Urinary bladder (tissue), 4 donors: Measurements from ENCODE around the gene FAM181A. TPM values are rescaled to one million over a fixed set of nuclear protein-coding genes. Genes with fewer than 3 reads are reported as not detected.

Source experiments
- DNase-seq: peaks from one replicate; pipeline ENCODE4 v3.0.0-alpha.2; 2015; ENCODE audit errors: extremely low spot score
- H3K27ac ChIP-seq: one replicate; pipeline ENCODE4 v1.5.1; 2013; ENCODE audit warnings: low read depth, mild to moderate bottlenecking, moderate library complexity
- H3K36me3 ChIP-seq: one replicate; pipeline ENCODE4 v1.6.1; 2013; ENCODE audit warnings: mild to moderate bottlenecking, moderate library complexity; ENCODE audit not compliant: insufficient read depth
- H3K4me1 ChIP-seq: one replicate; pipeline ENCODE4 v1.6.1; 2013; ENCODE audit warnings: mild to moderate bottlenecking, moderate library complexity; ENCODE audit not compliant: insufficient read depth
- H3K4me3 ChIP-seq: one replicate; pipeline ENCODE4 v1.5.1; 2013; ENCODE audit warnings: low read depth, low read length
- WGBS: extraction: QIAGEN DNeasy Blood & Tissue Kit; methylation state at CpG from one replicate; pipeline ENCODE4 v1.1.7; 2013; 5-methylcytosine and 5-hydroxymethylcytosine counted together
- polyA plus RNA-seq: library from polyadenylated mRNA; stranded (reverse); fragments of 200-250 nt; gene quantifications from one replicate; pipeline ENCODE4 v1.2.3, GENCODE V29; 2013
- total RNA-seq: library from RNA; depleted of rRNA; stranded (reverse); fragments of >200 nt; gene quantifications from one replicate; pipeline ENCODE4 v1.2.3, GENCODE V29; 2014
- donor health status: healthy with polysubstance abuse.
- donor health status: healthy.

The FAM181A gene
- total and polyA plus RNA-seq, 2 donors, result not detected

DNA sequence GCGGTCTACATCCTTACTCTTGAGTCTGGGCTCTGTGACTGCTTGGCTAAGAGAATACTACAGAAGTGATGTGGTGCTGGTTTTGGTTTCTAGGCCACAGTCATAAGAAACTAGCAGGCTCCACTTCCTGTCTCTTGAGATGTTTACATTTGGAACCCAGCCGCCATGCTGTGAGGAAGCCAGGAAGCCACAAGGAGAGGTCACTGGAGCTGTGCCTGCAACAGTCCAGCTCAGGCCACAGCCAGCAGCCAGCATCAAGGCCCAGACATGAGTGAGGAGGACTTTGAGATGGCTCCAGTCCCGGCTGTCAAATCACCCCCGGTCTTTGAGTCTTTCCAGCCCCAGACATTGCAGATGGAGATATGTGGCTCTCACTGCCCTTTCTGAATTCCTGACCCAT lies 12.9 kb upstream of the FAM181A start:
- H3K4me1 ChIP-seq, result no peaks in the 10 kb centered on the region
- no peak overlapping the region for H3K27ac ChIP-seq
- no peak overlapping the region for H3K4me3 ChIP-seq
- H3K36me3 ChIP-seq, result no peaks in the 10 kb centered on the region
- DNase-seq, result no peak
- 89% methylated on average over 4 of the region's 4 CpGs for WGBS

DNA sequence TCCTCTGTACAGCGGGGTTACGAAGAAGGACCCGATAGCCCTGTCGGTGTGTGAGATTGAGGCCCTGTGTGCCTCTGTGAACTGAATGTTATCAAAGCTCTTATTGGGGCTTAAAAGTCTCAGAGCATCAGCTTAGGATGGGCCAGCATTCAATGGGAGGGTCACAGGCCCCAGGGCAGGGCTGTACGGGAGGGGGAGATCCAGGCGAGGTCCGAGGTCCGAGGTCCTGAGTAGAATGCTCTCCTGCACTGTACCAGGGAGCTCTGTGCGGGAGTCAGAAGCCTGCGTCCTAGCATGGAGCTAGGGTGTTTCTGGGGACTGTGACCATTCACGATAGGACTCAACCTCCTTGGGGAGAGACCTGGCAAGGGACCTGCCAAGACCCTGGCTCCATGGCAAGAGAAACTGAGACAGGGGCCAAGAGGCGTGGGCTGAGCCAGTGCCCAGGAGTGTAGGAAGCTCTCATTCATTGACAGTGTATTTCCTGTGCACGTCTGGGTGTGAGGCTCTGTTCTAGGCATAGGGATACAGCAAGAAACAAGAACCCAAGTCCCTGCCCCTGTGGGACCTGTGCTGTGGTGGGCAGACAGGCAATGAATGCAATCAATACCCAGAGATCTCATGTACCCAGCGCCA lies 12.0 kb upstream of the FAM181A start:
- Histone ChIP-seq H3K4me1 (no peaks in the 10 kb centered on the region), H3K27ac (no peak overlapping the region), H3K36me3 (no peaks in the 10 kb centered on the region), H3K4me3 (no peak overlapping the region)
- DNase-seq, result no peak
- WGBS, result 85% methylated on average over 14 of the region's 14 CpGs

DNA sequence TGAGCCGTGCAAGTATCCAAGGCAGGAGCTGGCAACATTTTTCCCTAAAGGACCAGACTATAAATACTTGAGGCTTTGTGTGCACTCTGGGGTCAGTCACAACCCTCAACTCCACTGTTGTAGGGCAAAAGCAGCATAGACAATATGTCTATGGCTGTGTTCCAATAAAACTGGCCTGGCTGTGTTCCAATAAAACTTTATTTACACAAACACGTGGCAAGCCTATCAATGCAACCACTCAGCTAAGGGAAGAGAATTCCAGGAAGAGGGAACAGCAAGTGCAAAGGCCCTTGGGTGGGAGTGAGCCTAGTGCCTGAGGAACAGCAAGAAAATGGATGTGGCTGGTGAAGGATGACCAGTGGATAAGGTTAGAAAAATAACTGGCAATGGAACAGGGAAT lies 11.3 kb upstream of the FAM181A start:
- Histone ChIP-seq H3K4me1 (no peaks in the 10 kb centered on the region), H3K36me3 (no peaks in the 10 kb centered on the region), H3K4me3 (no peak overlapping the region), H3K27ac (no peak overlapping the region)
- DNase-seq, result no peak
- 23% methylated on average over 2 of the region's 2 CpGs for WGBS

DNA sequence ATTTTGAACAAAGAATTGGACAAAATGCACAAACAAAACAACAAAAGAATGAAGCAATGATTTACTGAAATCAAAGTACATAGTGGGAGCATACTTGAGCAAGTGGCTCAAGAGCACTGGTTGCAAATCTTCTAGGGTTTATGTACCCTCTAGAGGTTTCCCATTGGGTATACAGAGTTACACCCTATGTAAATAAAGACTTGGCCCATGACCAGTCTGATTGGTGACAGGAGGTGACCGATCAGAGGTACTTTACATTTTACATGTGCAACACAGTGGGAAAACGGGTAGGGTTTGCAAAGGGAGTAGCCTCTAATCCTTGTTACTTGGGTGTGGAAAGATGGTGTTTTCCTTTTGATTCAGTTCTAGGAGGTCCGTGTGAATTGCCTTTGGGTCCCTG lies 10.6 kb upstream of the FAM181A start:
- no peaks in the 10 kb centered on the region for H3K36me3 ChIP-seq
- no peaks in the 10 kb centered on the region for H3K4me1 ChIP-seq
- no peak overlapping the region for H3K4me3 ChIP-seq
- 51% methylated on average over 3 of the region's 3 CpGs for WGBS
- no peak overlapping the region for H3K27ac ChIP-seq
- no peak for DNase-seq

DNA sequence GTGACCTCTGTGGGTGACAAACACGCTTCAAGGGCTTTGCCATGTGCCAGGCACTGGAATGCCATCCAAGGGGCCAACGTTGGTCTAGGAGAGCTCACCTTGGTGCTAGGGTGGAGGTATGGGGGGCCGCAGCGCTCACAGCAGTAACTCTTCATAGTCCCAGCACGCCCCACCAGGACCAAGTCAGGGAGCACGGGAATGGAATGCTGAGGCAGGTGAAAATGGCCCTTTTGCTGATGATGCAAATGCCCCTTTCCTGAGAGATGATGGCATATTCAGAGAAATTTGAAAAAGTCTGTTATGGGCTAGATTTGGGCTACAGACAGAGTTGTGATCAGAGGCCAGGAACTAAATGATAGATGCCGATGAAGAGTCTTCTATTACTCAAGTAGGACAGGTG lies 10.0 kb upstream of the FAM181A start:
- H3K36me3 ChIP-seq, result no peaks in the 10 kb centered on the region
- no peak for DNase-seq
- no peak overlapping the region for H3K4me3 ChIP-seq
- WGBS, result 86% methylated on average over 7 of the region's 7 CpGs
- H3K27ac ChIP-seq, result no peak overlapping the region
- H3K4me1 ChIP-seq, result no peaks in the 10 kb centered on the region

DNA sequence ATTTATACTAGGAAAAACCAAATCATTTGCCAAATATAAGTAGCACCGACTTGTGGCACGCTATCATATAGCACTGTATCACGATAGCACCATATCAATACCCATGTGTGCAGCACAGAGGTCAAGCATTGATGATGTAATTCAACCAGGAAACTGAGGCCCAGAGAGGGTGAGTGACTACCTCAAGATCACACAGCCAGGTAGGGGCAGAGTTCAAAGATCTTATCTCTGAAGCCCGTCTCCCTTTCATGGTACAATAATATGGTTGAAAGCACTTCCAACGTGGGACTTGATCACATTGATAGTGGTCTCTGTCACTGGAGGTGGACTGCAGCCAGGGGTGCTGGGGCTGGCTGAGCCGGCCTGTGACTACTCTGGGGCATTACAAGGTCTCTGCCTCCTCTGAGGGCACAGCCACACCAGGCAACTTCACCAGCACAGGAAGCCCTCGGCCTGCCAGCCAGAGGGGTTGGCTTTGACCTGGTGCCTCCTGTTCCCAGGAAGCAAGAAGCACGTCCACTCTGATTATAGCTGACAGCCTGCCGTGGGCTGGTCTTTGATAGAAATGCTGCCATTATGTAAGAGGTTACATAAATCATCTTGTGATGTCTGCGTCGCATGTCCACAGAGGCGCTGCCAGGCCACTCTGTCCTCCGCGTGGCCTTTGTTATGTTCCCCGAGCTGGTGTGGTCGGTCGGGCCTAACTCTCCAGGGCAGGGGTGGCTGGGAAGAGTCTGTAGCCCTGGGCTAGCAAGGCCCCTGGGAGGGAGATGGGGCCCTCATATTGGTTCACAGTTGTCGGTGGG lies 5.9 kb upstream of the FAM181A start:
- no peak for DNase-seq
- Histone ChIP-seq H3K4me1 (no peaks in the 10 kb centered on the region), H3K36me3 (no peaks in the 10 kb centered on the region), H3K4me3 (no peak overlapping the region), H3K27ac (no peak overlapping the region)
- 82% methylated on average over 18 of the region's 18 CpGs for WGBS

DNA sequence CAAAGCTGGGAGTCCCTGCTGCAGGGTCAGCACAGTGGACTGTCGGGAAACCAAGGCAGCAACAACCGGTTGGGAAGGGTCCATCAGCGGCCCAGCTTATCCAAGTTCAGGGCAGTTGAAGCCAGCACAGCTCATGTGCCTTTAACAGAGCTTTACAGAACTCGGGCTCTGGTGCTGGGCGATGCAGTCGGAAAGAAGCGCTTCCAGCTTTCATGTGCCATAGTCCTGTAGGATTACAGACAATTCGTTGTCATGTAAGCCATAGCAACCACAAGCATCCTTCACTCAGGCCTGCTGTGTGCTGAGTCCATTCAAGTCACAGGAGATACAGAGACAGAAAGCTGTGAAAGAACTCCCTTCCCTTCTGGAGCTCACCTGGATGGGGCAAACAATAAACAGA lies 3.5 kb upstream of the FAM181A start:
- H3K36me3 ChIP-seq, result no peaks in the 10 kb centered on the region
- H3K27ac ChIP-seq, result no peak overlapping the region
- DNase-seq, result no peak
- no peak overlapping the region for H3K4me3 ChIP-seq
- 86% methylated on average over 8 of the region's 8 CpGs for WGBS
- no peaks in the 10 kb centered on the region for H3K4me1 ChIP-seq

DNA sequence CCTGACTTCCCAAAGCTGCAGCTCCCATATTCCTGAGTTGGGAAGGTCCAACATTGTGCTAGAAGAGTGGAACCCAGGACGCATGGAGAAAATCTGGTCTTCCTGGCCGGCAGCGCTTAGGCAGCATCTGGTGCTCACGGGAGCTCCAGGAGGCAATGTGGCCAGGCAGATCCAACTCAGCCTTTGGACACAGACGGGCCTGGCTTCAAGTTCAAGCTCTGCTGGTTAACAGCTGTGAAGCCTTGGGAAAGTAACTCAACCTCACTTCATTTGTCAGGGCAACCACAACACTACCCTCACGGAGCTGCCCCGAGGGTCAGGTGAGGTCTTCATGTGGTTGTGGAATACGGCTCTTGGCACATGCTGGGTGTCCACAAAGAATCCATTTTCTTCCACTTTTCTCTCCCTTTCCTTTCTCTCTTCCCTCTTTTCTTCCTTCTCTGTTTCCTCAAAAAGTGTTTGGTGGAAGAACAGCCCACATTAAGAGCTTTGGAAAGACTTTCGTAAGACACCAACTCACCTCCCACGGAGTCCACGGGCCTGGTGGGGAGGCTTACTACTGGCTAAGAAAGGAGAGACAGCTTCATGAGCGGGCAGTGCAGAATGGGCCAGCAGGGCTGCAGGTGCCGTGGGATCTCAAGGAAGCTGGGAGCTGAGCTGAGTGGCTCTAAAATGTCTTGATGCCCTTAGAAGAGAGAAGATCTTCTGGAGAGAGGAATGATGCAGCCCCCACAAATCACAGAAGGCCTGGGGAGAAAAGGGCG lies 2.4 kb upstream of the FAM181A start:
- WGBS, result 91% methylated on average over 14 of the region's 14 CpGs
- H3K36me3 ChIP-seq, result no peaks in the 10 kb centered on the region
- no peak overlapping the region for H3K4me3 ChIP-seq
- H3K27ac ChIP-seq, result no peak overlapping the region
- no peak for DNase-seq
- H3K4me1 ChIP-seq, result no peaks in the 10 kb centered on the region

DNA sequence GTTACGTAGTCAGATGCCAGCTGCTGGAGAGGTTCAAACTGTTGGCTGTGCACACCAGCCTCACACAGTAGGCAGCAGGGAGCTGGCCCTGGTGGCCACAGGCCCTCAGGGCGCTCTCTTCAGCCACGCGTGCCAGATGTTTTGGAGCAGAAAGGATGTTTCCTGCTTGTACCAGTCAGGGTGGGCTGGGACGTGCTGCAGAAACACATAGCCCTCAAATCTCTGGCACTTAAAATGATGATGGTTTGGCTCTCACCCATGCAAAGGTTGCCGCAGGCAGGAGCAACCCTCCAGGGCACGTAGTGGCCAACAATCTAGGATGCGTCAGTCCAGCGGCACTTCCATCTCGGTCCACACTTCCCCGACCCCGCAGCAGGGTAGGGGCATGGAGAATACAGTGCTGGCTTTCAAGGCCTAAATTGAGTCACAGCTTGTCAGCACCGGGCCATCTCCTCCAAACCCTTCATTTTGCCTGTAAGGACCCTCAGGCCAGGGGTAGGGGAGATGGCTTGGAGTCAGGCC lies 1.7 kb upstream of the FAM181A start:
- Histone ChIP-seq H3K27ac (no peak overlapping the region), H3K4me1 (no peaks in the 10 kb centered on the region), H3K36me3 (no peaks in the 10 kb centered on the region), H3K4me3 (no peak overlapping the region)
- WGBS, result 86% methylated on average over 13 of the region's 13 CpGs
- DNase-seq, result no peak

DNA sequence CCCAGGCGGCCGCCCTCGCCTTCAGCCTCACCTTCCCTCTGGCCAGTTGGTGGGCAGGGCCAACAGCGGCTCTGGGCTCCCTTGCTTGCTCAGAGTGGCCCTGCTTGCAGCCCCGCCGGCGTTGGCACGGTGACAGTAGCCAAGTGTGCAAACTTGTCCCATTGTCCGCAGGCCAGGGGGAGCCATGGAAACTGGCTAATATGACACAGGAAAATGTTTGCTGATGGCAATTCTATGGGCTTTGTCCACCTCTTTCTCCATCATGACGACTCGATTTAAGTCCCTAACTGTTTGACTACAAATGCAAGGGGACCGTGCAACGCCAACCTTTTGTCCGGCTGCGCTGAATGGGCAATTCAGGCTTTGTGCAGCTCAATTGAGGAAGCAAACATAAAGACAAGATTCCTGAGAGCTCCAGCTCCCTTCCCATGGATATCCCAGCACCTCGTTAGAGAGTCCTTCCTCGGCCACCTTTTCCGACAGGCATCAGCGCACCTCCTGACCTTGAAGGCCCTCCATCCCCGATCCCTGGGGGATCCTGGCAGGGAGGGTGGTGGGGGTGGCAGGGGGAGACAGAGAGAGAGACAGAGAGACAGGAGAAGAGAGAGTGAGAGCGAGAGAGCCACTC lies 785 bp upstream of the FAM181A start:
- Histone ChIP-seq H3K27ac (no peak overlapping the region), H3K4me3 (no peak overlapping the region), H3K36me3 (no peaks in the 10 kb centered on the region), H3K4me1 (no peaks in the 10 kb centered on the region)
- no peak for DNase-seq
- WGBS, result 87% methylated on average over 21 of the region's 21 CpGs

DNA sequence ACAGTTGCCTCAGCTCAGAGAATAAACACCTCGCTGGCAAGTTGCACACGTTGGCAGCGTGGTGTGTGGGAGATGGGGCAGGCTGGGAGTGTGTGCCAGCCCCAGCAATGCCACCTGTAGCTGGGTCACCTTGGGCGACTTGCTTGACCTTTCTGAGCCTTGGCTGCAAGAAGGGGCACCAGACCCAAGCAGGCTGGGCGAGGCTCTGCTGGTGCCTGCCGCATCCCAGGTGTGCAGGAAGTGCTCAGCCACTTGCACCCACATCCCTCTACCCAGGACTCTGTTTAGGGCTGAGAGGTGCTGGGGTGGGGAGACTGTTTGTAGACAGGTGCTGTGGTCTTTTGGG lies 629 bp downstream of the FAM181A start:
- Histone ChIP-seq H3K36me3 (no peaks in the 10 kb centered on the region), H3K27ac (no peak overlapping the region)
- 44% methylated on average over 6 of the region's 6 CpGs for WGBS

DNA sequence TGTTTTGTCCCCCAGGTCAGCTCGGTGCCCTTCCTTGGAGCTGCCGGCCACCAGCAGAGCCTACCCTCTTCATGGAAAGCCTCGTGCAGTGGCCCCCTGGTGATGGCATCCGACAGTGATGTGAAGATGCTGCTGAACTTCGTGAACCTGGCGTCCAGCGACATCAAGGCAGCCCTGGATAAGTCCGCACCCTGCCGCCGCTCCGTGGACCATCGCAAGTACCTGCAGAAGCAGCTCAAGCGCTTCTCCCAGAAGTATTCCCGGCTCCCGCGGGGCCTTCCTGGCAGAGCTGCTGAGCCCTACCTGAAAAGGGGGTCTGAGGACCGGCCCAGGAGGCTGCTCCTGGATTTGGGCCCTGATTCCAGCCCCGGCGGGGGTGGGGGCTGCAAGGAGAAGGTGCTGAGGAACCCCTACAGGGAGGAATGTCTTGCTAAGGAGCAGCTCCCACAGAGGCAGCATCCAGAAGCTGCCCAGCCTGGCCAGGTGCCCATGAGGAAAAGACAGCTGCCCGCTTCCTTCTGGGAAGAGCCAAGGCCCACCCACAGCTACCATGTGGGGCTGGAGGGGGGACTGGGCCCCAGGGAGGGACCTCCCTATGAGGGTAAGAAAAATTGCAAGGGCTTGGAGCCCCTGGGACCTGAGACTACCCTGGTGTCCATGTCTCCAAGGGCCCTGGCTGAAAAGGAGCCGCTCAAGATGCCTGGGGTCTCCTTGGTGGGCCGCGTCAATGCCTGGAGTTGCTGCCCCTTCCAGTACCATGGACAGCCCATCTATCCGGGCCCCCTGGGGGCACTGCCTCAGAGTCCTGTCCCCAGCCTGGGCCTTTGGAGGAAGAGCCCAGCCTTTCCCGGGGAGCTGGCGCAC lies 1.3 kb downstream of the FAM181A start:
- Histone ChIP-seq H3K36me3 (no peaks in the 10 kb centered on the region), H3K4me1 (no peaks in the 10 kb centered on the region), H3K4me3 (no peak overlapping the region), H3K27ac (no peak overlapping the region)
- no peak for DNase-seq
- 89% methylated on average over 26 of the region's 26 CpGs for WGBS

More for the DNA sequence above, 629 bp downstream of the FAM181A start:
- Histone ChIP-seq H3K4me3 (no peak overlapping the region), H3K4me1 (no peaks in the 10 kb centered on the region)
- DNase-seq, result no peak

DNA sequence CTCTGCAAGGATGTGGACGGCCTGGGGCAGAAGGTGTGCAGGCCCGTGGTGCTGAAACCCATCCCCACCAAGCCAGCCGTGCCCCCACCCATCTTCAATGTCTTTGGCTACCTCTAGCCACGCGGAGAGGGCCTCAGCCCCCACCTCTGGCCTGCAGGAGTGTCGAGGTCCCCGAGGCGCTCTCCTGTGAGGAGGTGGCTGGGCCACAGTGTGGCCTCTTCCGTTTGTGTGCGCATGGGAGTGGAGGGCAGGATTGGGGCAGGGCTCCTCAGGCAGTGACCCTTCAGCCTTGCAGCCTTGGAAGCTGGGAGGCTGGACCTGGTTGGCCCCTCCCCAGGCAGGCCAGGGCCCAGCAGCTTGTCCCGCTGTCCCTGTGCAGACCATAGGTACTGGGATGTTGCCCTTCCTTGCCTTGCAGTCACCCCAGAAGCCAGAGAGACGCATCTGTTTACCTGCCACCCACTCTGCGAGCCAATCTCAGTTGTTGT lies 1.9 kb downstream of the FAM181A start:
- Histone ChIP-seq H3K4me1 (no peaks in the 10 kb centered on the region), H3K27ac (no peak overlapping the region), H3K4me3 (no peak overlapping the region), H3K36me3 (no peaks in the 10 kb centered on the region)
- no peak for DNase-seq
- WGBS, result 80% methylated on average over 13 of the region's 13 CpGs
